Epidermal melanocyte (primary cell): ENCODE data around the gene AKAP5.

ENCODE experiments used
- DNase-seq: peaks from one replicate; pipeline ENCODE4 v3.0.0; 2011; ENCODE audit warnings: low spot score; ENCODE audit not compliant: insufficient read length

Gene AKAP5

DNA sequence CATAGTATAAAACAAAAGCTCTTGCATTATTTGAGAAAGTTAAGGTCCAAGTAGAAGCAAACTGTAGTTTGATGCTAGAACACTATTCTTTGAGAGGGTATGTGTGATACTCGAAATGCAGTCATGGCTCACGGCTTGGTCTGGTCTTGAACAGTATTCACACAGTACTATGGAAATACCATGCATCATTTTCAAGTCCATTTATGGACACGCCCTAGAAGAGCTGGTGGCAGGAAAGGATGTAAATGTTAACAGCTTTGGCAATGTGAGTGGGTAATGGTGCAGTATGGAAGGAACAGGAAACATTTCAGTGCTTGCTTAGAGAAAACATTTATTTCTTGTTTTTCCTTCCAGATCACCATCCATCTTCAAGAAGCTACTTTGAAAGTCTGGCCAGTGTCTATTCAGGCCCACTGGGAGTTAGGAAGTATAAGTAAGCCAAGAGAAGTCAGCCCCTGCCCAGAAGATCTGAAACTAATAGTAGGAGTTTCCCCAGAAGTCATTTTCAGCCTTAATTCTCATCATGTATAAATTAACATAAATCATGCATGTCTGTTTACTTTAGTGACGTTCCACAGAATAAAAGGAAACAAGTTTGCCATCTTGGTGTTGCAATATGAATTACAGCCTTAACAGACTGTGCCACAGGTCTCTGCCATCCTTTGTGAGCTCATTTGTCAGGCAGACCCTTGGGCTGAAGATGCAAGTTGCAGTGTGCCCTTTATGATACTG lies 5.7 kb upstream of the AKAP5 start:
- no peak for DNase-seq

DNA sequence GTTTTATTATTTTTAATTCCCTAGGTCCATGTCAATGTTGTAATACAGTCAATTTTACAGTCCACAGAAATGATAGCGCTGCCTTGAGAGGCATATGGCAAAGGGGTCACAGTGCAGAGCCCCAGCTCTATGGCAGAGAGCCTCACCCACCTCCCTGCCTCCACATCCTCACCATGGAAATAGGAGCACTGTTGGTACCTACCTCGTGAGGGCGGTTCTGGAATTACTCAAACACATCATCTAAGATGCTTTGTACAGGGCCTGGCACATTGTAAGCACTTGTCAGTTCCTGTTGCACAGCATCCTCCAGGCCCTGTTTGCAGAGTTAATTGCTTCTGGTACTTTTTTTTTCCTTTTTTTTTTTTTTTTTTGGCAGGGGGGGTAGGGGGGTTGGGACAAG lies 4.1 kb upstream of the AKAP5 start:
- no peak for DNase-seq

DNA sequence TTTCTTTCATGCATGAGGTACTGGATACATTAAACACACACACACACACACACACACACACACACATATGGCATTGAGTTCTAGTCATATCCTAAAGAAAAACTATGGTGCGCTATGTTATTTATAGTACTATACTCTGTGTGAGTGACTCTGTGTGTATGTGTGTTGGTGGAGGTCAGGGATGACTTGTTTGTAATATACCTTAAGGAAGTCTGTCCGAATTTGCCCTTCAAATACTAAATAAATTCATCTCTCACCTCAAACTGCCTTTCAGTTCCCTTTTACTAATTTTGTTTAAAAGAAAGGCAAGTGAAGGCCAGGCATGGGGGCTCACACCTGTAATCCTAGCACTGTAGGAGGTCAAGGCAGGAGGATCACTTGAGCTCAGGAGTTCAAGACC lies 2.1 kb upstream of the AKAP5 start:
- no peak for DNase-seq

DNA sequence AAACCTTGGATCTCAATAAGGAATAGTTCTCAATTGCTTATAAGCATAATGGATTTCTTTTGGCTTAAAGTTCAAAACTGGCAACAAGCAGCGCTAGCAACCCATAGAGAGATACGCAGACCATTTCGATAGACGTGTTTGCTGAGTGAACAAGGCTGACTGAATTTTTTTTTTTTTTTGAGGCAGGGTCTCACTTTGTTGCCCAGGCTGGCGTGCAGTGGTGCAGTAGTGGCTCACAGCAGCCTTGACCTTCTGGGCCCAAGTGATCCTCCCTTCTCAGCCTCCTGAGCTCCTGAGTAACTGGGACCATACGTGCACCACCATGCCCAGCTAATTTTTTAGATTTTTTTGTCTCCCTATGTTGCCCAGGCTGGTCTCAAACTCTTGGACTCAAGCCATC lies 1.4 kb upstream of the AKAP5 start:
- DNase-seq: no peak

DNA sequence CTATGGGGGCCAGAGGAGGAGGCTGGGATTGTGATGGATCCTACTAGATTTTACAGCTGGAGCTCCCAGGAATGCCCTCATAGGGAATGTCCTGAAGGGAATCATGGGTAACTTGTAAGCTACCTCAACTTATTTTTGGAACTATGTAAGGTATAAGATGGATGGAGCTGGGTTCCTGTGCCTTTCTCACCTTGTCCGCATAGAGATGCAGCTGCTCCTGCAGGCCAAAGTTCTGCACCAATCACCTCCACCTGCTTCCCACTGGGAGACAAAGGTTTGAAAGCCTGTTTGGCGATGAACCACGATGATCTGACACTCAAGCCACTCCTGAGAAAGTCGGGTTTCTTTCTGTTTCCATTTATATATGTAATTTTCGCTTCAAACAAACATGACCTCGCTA lies 648 bp upstream of the AKAP5 start:
- no peak for DNase-seq

DNA sequence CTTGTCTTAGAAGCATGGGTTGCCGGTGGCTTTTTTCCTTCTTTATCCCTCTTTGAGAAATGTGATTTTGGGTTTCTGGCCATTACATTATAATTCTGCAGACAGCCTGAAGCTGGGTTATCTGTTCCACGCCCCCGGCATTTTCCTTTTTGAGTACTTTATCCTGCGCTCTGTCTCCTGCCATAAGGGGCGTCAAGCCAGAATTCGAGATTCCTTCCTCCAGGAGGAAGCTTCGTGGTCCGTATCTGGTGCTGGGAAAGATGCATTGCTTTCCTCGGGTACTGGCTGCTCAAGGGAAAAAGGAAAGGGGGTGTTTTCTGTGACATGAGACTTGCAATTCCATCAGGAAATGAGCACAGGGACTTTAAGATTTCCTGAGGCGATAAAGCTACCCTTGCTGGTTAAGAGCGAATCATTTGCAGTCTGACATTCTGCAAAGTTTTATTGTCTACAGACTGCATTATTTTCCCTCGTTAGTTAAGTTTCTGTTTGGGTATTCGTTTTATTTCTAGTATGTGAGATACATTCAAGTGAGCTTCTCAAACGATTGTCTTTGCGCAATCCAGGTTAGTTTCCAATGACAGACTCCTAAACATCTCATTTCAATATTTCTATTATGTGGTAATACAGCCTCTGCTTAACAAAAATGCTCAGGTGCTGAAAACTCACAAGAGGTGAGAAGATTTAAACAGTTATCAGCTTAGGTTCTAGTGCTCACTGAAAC lies 694 bp downstream of the AKAP5 start:
- DNase-seq: peak; percentile 57

DNA sequence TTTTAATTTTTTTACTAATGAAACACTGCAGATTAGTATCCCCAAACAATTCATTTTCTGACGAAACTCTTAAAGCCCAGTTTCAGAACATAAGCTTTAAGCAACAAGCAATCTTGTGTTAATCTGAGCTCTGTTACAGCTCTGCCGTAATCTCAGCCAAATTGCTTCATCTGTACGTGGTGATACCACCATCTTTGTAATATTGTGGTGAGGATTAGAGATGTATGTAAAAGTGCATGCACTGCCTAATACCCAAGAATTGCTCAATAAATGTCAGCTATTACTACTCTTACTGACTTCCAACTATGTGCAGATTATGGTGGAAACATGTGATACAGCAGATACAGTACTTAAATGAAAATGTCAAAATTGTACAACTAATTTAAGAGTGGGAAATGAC lies 1.8 kb downstream of the AKAP5 start:
- DNase-seq: no peak

DNA sequence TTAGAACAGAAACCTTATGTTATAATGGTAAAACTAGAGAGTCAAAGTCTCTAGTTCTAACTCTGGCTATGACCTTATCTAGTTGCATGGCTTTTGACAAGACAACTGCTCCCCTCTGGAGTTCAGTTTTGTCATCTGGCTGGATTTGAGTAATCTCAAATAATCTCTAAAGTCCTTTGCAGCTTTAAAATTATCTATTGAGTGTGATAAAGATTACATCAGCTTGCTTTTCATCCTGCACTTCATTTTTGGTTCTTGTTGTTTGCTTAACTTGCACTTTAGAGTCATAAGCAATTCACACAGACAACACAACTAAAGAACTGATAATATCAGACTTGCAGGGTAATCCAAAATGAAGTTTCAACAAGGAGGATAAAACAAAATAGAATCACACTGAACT lies 2.3 kb downstream of the AKAP5 start:
- DNase-seq: no peak

DNA sequence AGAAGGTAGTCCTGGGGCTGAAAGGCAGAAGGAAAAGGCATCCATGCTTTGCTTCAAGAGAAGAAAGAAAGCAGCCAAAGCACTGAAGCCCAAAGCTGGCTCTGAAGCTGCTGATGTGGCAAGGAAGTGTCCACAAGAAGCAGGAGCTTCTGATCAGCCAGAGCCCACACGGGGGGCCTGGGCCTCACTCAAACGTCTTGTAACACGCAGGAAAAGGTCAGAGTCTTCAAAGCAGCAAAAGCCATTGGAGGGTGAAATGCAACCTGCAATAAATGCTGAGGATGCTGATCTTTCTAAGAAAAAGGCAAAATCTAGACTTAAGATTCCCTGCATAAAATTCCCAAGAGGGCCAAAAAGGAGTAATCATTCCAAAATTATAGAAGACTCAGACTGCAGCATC lies 3.2 kb downstream of the AKAP5 start:
- DNase-seq: no peak

DNA sequence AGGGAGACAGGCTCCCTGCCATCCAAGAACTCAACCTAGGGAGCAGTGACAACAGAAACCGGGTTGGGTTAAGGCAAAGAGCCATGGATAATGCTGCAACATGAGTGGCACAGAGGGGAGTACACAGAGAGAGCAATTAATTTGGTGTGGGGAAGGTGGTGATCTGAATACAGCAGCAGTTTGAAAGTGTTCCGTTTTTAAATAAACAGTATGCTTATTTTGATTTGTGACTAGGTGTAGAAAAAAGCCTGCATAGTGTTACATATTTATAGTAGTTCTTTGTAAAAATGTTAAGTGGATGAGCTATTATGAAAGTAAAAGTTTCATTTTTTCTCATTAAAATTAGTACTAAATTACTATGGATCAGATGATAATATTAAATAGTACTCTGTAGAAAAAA lies 8.7 kb downstream of the AKAP5 start:
- DNase-seq: no peak

DNA sequence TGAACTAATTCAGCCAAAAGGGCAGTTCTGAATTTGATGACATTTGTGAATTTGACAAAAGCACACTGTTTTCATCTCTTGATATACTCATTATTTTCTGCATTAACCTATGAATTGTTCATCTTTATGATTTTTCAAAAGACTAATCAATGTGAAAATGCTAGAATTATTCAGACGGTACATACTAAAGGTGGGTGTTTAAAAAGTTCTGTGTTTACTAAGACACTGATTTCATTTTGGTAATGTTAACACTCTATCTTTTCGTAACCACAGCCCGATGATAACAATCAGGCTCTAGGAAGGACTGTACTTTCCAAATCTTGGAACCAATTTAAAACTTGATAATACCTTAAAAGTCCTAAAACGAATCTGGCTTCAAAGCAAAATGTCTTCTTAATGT lies 9.4 kb downstream of the AKAP5 start:
- DNase-seq: no peak

DNA sequence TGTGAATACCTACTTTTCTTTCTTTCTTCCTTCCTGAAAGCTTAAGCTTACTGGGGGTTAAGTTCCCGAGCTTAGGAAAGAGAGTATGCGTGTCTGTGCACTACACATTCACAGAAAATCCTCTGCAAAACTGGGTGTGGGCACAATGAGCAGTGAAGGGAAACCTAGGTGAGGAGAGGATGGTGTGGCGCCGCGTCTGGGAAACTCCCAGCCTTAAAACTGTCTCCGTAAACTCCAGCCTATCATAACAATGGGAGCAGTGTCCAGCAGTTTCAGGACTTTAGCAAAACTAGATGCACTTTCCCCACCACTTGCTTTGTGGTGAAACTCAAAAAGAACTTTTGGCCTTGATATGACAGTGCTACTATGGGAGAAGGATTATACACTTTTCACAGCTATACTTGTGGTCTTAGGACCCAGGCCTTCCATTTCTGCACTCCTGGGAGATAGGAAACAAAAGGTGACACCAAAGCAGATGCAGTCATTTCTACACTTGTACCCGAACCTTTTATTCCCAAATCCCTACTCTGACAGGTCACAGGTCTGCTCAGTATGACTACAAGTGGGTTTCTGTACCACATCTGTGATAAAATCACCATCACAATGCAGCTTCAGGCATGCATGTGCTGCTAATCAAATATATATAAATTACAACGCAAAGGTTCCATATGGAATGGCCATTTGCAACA lies 10.4 kb downstream of the AKAP5 start:
- DNase-seq: no peak

DNA sequence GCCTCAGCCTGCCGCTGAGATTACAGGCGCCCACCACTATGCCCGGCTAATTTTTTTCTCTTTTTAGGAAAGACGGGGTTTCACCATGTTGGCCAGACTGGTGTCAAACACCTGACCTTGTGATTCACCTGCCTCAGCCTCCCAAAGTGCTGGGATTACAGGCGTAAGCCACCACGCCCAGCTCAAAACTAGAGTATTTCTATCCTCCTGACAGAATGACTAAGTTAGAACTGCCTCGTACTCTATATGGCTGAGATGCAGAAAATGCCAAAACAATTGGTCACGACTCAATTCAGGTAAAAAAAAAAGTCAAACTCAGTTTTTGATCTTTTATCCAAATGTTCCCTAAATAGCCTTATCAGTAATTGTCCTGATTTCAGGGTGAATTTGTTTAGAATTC lies 11.1 kb downstream of the AKAP5 start:
- DNase-seq: no peak

DNA sequence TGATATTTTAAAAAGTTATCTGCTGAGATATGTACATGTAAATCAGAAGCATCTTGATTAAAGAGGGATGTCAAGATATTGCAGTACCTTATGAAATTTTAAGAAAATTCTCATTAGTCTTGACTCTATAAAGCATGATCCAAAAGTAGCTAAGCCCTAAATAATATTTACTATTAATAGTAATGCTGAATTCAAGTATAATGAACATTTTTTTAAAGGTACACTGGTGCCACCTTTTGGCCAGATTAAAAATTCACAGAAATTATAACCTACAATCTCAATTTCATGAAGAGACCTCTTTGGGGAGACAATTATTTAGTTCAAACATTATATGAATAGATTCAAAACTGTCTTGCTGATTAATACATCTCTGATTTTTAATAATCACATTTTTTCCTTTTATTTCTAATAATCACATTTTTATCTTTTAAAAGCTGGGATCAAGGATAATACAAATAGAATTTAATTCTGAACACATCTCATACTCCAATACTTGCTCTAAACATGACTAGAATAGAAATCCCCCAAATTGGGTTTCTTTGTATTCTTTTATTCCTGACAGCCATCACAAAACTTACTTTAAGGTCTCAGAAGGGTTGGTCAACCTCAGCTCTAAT lies 13.4 kb downstream of the AKAP5 start:
- no peak for DNase-seq

DNA sequence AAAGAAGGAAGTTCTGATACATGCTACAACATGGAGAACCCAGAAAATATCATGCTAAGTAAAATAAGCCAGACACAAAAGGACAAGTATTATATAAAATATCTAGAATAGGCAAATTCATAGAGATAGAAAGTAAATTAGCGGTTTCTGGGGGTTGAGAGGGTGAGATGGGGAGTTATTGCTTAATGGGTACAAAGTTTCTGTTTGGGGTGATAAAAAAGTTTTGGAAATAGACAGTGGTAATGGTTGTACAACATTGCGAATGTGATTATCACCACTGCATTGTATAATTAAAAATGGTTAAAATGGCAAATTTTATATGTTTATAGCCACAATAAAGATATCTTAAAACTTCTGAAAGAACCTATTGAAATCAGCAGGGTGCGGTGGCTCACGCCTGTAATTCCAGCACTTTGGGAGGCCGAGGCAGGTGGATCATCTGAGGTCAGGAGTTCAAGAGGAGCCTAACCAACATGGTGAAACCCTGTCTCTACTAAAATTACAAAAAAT lies 23.3 kb downstream of the AKAP5 start:
- DNase-seq: no peak

DNA sequence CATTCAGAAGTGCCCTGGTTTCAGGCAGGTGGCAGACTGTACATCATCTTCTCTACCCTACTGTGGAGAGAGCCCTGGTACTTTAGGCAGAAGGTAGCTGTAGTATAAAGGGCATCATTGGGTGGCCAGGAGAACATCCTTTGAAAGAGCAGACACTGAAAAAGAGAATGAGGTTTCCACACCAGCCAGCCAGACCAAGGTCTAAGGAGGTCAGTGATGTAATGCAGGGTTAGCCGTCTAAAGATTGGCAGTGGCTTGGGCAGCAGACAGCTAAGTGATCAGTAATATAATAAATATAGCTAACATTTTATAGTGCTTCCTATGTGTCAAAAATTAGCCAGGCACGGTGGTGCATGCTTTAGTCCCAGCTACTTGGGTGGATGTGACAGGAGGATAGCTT lies 26.3 kb downstream of the AKAP5 start:
- DNase-seq: no peak

DNA sequence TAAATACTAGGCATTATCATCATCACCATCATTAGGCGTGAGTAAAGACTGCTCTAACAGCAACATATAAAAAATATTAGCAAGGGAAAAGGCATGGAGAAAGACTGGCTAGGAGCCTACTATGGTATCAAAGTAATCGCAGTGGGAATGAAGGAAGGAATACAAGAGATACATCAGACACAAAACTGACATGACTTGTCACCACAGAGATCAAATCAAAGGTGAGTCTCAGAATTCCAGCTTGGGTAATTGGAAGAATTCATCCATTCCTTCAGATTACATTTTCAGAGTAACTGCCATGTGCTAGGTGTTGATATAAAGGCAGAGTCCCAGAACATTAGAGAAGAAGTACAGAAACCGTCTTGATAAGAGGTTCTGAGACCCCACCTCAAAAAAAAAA lies 28.2 kb downstream of the AKAP5 start:
- no peak for DNase-seq

DNA sequence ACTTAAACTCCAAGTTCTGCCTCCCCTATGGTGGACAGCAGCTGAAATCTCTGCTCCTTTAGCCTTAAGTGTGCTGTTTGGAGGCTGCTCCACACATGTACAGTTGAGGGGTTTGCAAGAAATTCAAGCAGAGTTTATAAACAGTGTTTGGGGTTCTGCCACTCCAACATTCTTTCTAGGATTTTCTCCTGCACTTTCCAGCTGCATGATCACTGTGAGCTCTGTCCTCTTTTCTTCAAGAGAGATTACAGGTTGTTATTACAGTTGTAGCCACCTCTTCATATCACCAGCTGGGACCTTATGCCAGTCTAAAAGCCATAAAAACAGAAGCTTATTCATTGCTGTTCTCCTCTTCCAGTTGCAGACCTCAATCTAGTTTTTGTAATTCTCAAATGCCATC lies 30.0 kb downstream of the AKAP5 start:
- DNase-seq: no peak

DNA sequence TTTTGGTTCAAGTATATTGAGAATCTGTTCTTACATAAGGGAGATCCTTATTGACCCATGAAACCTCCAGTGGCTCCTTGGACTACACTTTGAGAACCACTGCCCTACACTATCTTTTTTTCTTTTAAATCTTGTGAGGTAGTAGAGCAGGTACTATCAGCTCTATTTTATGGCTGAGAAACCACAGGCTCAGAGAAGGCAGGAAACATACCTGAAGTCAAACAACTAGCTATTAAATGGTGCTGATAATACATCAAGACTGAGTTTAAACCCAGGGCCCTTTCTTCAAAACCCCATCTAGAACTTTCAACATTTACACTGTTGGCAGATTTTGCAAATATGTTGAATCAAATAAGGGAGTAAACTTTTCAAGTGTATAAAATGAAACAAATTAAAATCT lies 31.5 kb downstream of the AKAP5 start:
- DNase-seq: no peak

DNA sequence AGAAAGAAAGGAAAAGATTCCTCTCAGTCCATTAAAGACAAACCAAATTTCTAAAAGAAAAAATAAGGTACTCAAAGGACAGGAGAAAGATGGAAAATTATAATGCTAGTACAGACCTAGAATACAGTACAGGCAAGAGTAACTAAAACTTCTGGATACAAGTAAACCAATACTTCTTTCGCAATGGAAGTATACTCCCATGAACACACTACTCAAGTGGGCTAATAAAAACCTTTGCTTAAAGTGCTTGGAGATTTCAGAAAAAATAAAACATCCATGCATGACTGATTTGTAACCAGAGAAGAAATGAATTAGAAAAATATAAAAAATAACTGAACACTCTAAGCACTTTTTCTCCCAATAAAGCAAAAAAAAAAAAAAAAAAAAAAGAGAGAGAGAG lies 34.8 kb downstream of the AKAP5 start:
- DNase-seq: no peak

DNA sequence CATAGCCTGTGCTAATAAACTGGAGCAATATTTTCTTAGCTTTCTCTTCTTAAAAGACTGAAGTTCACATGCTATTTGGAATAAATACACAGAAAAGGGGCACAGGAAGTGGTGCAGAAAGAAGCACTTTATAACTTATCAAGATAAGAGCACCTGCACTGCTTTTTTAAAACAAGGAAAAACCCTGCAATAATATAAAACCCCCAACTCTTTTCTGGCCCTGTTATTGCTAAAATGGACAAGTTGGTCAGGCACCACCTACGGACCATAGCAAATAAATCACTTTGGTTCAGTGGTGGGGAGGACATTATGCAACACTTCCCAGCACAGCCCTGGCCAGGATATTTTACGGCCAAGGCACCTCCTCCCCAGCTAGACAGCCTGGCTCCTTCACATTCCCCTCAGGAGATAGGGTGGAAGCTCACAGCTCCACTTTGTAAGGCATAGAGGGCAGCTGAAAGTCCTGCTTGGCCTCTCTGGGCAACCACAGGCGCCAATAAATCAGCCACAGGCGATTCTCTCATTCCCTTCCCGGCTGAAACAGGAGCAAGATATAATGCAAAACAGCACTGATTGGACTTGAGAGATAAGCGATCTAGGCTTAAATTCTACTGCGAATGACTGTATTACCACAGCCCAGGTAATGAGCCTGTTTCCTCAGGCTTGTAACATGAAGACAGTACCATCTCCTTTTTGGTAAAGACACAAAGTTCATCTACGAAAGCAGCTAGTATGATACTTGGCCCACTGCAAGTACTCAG lies 36.3 kb downstream of the AKAP5 start:
- DNase-seq: no peak
